ENCODE measurements around the gene SSX2B. TPM values are rescaled to one million over a fixed set of nuclear protein-coding genes. Genes with fewer than 3 reads are reported as not detected.

SSX2B gene, protein sequence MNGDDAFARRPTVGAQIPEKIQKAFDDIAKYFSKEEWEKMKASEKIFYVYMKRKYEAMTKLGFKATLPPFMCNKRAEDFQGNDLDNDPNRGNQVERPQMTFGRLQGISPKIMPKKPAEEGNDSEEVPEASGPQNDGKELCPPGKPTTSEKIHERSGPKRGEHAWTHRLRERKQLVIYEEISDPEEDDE
- not detected in 2 replicates for total RNA-seq

DNA sequence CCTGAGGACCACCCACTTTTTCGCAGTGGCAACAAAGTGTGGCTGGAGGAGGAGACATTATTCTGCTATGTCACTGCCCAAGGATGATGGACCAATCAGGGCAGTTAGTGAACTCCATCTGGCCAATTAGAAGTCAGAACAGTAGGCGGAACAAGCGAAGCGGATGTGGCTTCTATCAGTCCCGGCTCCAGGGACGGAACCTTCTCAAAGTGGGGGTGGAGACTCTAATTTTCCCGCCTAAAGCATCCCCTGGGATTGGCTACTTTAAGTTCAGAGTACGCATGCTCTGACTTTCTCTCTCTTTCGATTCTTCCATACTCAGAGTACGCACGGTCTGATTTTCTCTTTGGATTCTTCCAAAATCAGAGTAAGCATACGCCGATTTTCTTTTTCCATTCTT lies at the start of gene SSX2B:
Gene SSX2B, plus strand, starts transcription at position 301 of the 400 bp plus-strand sequence. CDS start 1,429 bp downstream, outside the sequence.

DNA sequence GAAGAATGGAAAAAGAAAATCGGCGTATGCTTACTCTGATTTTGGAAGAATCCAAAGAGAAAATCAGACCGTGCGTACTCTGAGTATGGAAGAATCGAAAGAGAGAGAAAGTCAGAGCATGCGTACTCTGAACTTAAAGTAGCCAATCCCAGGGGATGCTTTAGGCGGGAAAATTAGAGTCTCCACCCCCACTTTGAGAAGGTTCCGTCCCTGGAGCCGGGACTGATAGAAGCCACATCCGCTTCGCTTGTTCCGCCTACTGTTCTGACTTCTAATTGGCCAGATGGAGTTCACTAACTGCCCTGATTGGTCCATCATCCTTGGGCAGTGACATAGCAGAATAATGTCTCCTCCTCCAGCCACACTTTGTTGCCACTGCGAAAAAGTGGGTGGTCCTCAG lies 44.0 kb upstream of the SSX2B start, which contains the start of gene SSX2:
Gene SSX2, minus strand, starts transcription at position 101 of the 400 bp plus-strand sequence. CDS start 1,429 bp downstream, outside the sequence.

DNA sequence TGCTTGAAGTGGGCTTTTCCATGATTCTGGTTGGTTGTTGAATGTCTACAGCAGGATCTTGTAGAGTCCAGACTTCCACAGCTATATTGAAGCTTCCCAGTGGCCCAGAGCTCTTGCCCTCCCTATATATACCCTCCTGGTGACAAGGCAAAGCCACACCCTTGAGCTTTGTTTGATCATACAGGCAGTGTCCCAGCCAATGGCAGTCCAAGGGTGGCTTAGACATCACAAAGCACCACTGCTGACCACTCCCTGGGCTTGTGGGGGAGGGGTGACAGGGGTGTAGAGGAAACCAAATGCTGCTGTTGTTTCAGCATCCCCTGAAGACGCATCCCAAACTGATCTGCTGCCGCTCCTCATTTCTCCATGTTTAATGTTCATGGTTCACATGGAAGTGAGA lies 46.3 kb downstream of the SSX2B start, which contains the start of gene SPANXN5:
Gene SPANXN5, minus strand, starts transcription at position 101 of the 400 bp plus-strand sequence. Its CDS starts 79 bp downstream, at position 22.

Small RNA genes within 50 kb of the gene (small RNA-seq; reads per million reads assigned to genes)
- gene AC244505.3, result not detected
- gene AC244505.5, result not detected
- not detected for gene AC244505.6
- not detected for gene AC244505.7

Other genes starting within 250 kb of the SSX2B start
- gene XAGE1B, start 234.2 kb upstream of the SSX2B start, total RNA-seq, result not detected in 2 replicates
- not detected in 2 replicates for gene SSX7, start 96.4 kb upstream of the SSX2B start, total RNA-seq
- gene SSX2, start 44.1 kb upstream of the SSX2B start, total RNA-seq, result not detected in 2 replicates
- not detected in 2 replicates for gene SPANXN5, start 46.2 kb downstream of the SSX2B start, total RNA-seq
- not detected in 2 replicates for gene XAGE5, start 60.0 kb downstream of the SSX2B start, total RNA-seq
- 0.54 TPM in 1 of 2 replicates, not detected in the other for gene XAGE3, start 116.8 kb downstream of the SSX2B start, total RNA-seq
- gene FAM156B, start 146.1 kb downstream of the SSX2B start, total RNA-seq, result 24.7 and 33.4 TPM in 2 replicates
- 23.6 and 30.6 TPM in 2 replicates for gene FAM156A, start 207.3 kb downstream of the SSX2B start, total RNA-seq

All from placental epithelial cell (primary cell).